Stimulated activated CD4-positive, alpha-beta T cell treated with anti-CD3 and anti-CD28 coated beads, TNF-alpha, amount 100 ng/mL, for 4 hours (primary cell): ENCODE measurements around the gene ZNF418.
A peak's percentile ranks its signal among the peaks of the same experiment; 100 is the strongest.
"Not testable (repeated sequence)": the region's sequence is repeated elsewhere in the genome, so short reads cannot be mapped to it uniquely, and the experiment has no call there.

Experiments used
- DNase-seq, 3 experiments: peaks; one replicate each; pipeline ENCODE4 v3.0.0-alpha.2; 2020; ENCODE audit warnings: low read depth in 3 of 3

ZNF418 gene

GRCh38 chr19:57888560-57889231 is 46.5 kb downstream of the ZNF418 start, which contains the start of gene ZNF814:
Gene ZNF814 (minus strand): TSS chr19:57889037. CDS start chr19:57888802, 235 bp downstream.
- DNase-seq: peak; percentile 64 to 70 (median 66)

GRCh38 chr19:57888107-57888559 is 47.1 kb downstream of the ZNF418 start:
- DNase-seq: no peak

- DNase-seq: no peak
Observed at GRCh38 chr19:57887195-57887941, 47.8 kb downstream of the ZNF418 start.

DNA sequence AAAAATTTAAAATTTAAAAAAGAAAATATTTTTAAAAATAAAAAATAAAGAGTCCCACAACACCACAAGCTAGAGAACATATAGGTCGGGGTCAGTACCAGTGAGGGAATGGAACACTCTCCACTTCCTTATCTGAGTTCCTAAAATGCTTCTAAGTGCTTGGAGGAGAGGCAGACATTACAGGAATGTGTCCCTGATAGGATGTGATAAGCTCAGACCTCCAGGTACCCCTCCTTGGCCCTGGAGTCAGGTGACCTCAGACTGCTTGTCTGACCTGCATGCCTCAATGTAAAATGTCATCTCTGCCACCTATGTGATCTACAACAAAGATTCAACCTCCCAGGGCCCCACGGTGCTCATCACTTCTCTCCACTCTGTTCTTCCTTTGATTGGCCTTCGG is 49.2 kb downstream of the ZNF418 start:
- no peak for DNase-seq

- not testable (repeated sequence) for DNase-seq
Observed at GRCh38 chr19:57873883-57874799, 61.1 kb downstream of the ZNF418 start.

DNA sequence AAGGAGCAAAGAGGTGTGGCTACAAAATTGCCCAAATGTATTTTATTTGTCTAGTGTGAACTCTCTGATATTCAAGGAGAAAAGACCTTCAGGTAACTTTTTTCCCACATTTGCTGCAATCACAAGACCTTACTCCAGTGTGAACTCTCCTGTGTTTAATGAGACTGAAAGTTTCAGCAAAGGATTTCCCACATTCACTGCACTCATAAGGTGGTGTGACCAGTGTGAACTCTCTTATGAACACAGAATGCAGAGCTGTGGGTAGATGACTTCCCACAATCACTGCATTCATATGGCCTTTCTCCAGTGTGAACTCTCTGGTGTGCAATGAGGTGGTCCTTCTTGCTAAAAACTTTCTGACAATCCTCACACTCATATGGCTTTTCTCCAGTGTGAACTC is 62.8 kb downstream of the ZNF418 start:
- DNase-seq: no peak
